HFF-Myc (cell line): ENCODE measurements around the gene AGAP1.

ENCODE experiments used
- DNase-seq: peaks from one replicate; pipeline ENCODE4 v3.0.0-alpha.2; 2011; ENCODE audit warnings: low read depth; ENCODE audit errors: extremely low read depth
- H3K4me3 ChIP-seq: replicated peaks from 2 replicates; pipeline ENCODE4 v1.5.1; 2011; ENCODE audit warnings: low read depth, mild to moderate bottlenecking, control low read depth, low read length
- CTCF ChIP-seq: IDR thresholded peaks from 2 replicates; pipeline ENCODE4 v1.5.1; 2012; ENCODE audit warnings: mild to moderate bottlenecking, low read depth, low read length, control low read depth; ENCODE audit errors: missing control alignments

Gene AGAP1

GRCh38 chr2:236040600-236041328, 546.9 kb downstream of the AGAP1 start:
- DNase-seq, result no peak
- no peak overlapping the region for H3K4me3 ChIP-seq
- no peak for TF ChIP-seq CTCF

- H3K4me3 ChIP-seq, result no peak overlapping the region
- DNase-seq, result no peak
- TF ChIP-seq CTCF, result no peak
Measured at GRCh38 chr2:236041616-236042015, 547.8 kb downstream of the AGAP1 start.

GRCh38 chr2:236042087-236042486, 548.2 kb downstream of the AGAP1 start:
- H3K4me3 ChIP-seq, result no peak overlapping the region
- no peak for TF ChIP-seq CTCF
- no peak for DNase-seq

- no peak for DNase-seq
- TF ChIP-seq CTCF, result no peak
- no peak overlapping the region for H3K4me3 ChIP-seq
Measured at GRCh38 chr2:236044191-236044590, 550.3 kb downstream of the AGAP1 start.

- no peak overlapping the region for H3K4me3 ChIP-seq
- no peak for TF ChIP-seq CTCF
- no peak for DNase-seq
Measured at GRCh38 chr2:236045251-236046235, 551.7 kb downstream of the AGAP1 start.

- no peak for TF ChIP-seq CTCF
- DNase-seq, result no peak
- H3K4me3 ChIP-seq, result no peak overlapping the region
Measured at GRCh38 chr2:236046715-236047114, 552.9 kb downstream of the AGAP1 start.
